Prostate gland (tissue), 2 donors: ENCODE measurements around the gene SYNCRIP. TPM values are rescaled to one million over a fixed set of nuclear protein-coding genes. Genes with fewer than 3 reads are reported as not detected.

Experiments used
- DNase-seq: peaks from one replicate; pipeline ENCODE4 v3.0.0-alpha.2; 2019; ENCODE audit warnings: low spot score
- H3K27ac ChIP-seq, 2 donors: fragments of 200-600 bp; sonication (generic); 2 replicates each; pipeline ENCODE4 v1.5.1; 2017 to 2019
- H3K27me3 ChIP-seq: fragments of 200-600 bp; sonication (generic); replicated peaks from 2 replicates; pipeline ENCODE4 v1.5.1; 2019; ENCODE audit not compliant: insufficient read depth
- H3K36me3 ChIP-seq, 2 donors: fragments of 200-600 bp; sonication (generic); 1 replicate in 1 of 2; 2 replicates in 1 of 2; pipeline versions ENCODE4 v1.5.1 to v1.8.1; 2017 to 2019
- H3K4me1 ChIP-seq: fragments of 200-600 bp; sonication (generic); replicated peaks from 2 replicates; pipeline ENCODE4 v1.5.1; 2019
- H3K4me3 ChIP-seq, 2 donors: fragments of 200-600 bp; sonication (generic); 2 replicates each; pipeline ENCODE4 v1.5.1; 2017 to 2019
- H3K9me3 ChIP-seq: fragments of 200-600 bp; sonication (generic); 2 replicates; pipeline ENCODE4 v1.5.1; 2017
- POLR2A ChIP-seq: fragments of 450-650 bp; IDR thresholded peaks from one replicate; pipeline ENCODE4 v1.6.1; 2016; ENCODE audit warnings: antibody characterized with exemption, mild to moderate bottlenecking
- POLR2AphosphoS5 ChIP-seq: sonication (generic); formaldehyde crosslinking; IDR thresholded peaks from one replicate; pipeline ENCODE4 v1.6.1; 2017; ENCODE audit warnings: antibody characterized with exemption
- WGBS: methylation state at CpG from one replicate; pipeline ENCODE4 v1.1.5; 2018; 5-methylcytosine and 5-hydroxymethylcytosine counted together
- intact Hi-C: fragments of 100-400 bp; cut with DNase I; formaldehyde crosslinking; loops from one replicate; pipeline ENCODE4 v1.14.2; 2022
- total RNA-seq, 2 donors: library from RNA; depleted of rRNA; stranded (reverse); fragments of >200 nt; gene quantifications; one replicate each; pipeline ENCODE4 v1.1.0, GENCODE V29; 2016
- TF ChIP-seq, protein P1 (sequence below), 4 experiments: fragments of 200-600 bp in 2 of 4; fragments of 450-650 bp in 2 of 4; sonication (generic) in 2 of 4; IDR thresholded peaks; 1 replicate in 3 of 4; 2 replicates in 1 of 4; pipeline ENCODE4 v1.5.1; 2016 to 2019; ENCODE audit warnings: antibody characterized with exemption in 4 of 4, mild to moderate bottlenecking in 2 of 4, moderate library complexity in 2 of 4

SYNCRIP gene
- total RNA-seq, 2 donors from 2014 or later: 46.1 to 49.7 TPM

DNA sequence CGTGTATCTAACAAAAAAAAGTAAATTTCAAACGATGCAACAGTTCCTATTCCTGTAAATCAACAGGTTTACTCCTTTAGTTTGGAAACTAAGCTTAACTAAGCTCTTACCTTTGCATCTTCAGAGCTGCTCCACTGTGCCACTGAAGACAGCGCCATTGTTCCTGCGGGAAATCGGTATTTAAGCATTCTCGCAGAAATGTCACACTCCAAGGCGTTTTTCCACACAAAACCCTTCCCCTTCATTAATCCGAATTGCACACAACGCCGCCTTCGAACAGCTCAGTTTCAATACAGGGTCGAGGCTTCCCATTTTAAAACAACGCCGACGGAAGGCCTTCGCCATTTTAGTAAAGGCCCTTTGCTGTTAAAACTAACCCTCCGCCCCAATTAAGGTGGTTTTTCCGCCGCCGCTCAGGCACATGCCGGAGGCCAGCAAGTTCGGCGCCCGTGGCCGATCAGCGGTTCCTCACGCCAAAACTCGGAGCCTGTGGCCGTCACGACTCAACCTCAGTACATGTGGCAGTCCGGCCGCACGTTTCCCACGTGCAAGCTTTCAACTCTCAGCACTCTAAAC, 35.4 kb upstream of the SYNCRIP start:
- DNase-seq: no peak
- Histone ChIP-seq H3K27ac (peak overlapping the region; percentile 86 to 87), H3K4me3 (peak overlapping the region; percentile 82 to 93), H3K9me3 (no peaks in the 10 kb centered on the region), H3K4me1 (no peaks in the 10 kb centered on the region), H3K27me3 (no peaks in the 10 kb centered on the region), H3K36me3 (no peaks in the 10 kb centered on the region)
- TF ChIP-seq POLR2A (no peak), POLR2AphosphoS5 (no peak)
- TF ChIP-seq, protein P1, sequence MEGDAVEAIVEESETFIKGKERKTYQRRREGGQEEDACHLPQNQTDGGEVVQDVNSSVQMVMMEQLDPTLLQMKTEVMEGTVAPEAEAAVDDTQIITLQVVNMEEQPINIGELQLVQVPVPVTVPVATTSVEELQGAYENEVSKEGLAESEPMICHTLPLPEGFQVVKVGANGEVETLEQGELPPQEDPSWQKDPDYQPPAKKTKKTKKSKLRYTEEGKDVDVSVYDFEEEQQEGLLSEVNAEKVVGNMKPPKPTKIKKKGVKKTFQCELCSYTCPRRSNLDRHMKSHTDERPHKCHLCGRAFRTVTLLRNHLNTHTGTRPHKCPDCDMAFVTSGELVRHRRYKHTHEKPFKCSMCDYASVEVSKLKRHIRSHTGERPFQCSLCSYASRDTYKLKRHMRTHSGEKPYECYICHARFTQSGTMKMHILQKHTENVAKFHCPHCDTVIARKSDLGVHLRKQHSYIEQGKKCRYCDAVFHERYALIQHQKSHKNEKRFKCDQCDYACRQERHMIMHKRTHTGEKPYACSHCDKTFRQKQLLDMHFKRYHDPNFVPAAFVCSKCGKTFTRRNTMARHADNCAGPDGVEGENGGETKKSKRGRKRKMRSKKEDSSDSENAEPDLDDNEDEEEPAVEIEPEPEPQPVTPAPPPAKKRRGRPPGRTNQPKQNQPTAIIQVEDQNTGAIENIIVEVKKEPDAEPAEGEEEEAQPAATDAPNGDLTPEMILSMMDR (IDR thresholded peaks at IDR 0.05): no peak
- intact Hi-C loops: loop anchor here (1.0 to 10.0 kb wide), 5 partner anchors 35 to 1907 kb away; partner anchors contain the start of genes NT5E and RARS2
- 0% methylated on average over 34 of the region's 34 CpGs for WGBS

DNA sequence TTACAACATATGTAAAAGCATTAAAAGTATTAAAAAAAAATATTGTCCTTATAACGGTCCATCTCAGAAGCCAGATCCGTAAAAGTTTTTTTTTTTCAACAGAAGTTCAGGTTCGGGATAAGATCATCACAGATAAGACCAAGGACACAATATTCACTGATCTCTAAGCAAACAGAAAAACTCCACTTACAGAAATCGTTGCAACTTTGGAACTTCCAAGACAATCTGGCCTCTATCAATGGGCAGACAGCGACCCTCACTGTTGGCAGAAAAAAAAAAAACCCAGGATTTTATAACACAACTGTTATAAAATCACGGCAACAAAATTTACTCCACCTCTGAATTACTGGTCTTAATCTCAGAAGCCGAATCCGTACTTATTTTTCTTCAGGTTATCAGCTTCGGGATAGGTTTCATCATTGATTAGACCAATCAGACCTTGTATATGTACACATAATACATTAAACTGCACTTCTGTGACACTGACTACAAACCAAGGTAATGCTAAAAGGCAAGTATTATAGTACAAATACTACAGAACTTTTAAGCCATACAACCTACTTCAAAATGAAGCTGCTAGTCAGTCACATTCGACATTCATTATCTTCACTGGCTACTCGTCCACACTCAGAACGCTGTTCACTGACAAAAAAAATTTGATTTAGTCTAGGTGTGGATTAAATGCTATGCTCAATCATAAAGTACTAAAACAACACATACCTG, 34.7 kb upstream of the SYNCRIP start:
- Histone ChIP-seq H3K36me3 (no peaks in the 10 kb centered on the region), H3K9me3 (no peaks in the 10 kb centered on the region), H3K4me3 (peak overlapping the region; percentile 82 to 93), H3K27me3 (no peaks in the 10 kb centered on the region), H3K4me1 (no peaks in the 10 kb centered on the region), H3K27ac (peak overlapping the region; percentile 86 to 87)
- TF ChIP-seq POLR2A: no peak
- TF ChIP-seq, protein P1 (IDR thresholded peaks at IDR 0.05): peak in 1 of 4 experiments; percentile 19
- DNase-seq: no peak
- under 1% methylated on average over 12 of the region's 12 CpGs for WGBS
- intact Hi-C loops: loop anchor here (10.0 kb wide), 3 partner anchors 187 to 1907 kb away; partner anchors contain the start of genes NT5E and RARS2

DNA sequence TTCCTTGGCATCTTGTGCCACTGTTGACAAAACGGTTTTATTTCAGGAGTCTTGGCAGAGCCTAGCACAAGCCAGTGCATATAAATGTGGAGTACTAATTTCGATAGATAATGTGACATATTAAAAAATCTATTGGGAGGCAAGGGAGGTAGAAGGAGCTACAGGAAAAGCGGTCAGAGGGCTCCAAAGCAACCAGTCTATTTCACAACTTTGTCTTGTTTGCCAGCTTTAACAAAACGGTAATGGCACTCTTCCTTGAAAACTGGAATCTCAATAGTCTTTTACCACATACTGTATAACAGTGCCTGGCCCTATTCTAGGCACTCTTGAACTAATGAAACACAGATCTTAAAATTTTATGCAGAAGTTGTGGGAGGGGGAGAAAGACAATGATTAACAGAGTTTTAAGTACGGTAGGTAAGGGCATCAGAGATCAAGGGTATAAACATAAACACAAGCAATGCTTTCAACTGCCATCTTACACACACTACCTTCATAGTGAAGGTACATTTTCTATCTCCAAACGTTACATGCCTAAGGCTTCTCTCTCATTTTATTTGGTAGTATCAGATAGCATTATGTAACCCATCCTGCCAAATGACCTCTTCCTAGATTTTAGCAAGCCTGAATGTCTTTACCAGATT, 33.5 kb upstream of the SYNCRIP start:
- WGBS: 6% methylated on average over 6 of the region's 6 CpGs
- intact Hi-C loops: loop anchor here (10.0 kb wide), 3 partner anchors 189 to 1909 kb away; partner anchors contain the start of genes NT5E and RARS2

DNA sequence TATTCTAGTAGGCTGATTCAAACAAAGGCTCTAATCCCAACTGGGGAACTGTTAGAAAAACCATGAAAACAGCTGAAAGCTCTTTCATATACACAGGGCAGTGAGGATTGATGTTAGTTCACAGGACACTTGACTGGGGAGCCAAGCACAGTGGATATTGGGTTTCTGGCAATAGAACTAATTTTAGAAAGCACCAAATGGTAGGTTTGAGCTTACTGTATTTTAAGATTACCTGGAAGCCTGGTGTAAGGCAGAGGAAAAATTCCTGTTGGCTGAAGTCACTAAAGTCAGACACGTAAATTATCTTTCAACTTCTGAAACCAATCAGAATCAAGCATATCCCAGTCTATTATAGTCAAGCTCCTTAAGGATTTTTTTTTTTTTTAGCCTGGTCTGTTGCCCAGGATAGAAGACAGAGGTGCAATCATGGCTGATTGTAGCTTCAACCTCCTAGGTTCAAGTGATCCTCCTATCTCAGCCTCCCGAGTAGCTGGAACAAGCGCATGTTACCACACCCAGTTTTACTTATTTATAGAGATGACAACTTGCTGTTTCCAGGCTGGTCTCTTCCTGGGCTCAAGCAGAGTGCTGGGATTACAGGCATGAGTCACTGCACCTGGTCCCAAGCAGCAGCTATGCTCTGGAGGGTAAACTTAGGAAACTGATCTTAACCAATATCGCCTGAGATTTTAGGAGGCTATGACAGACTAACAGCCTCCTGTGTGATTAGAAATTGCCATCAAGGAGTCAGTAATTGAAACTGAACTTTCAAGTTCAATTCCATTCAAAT, 32.5 kb upstream of the SYNCRIP start:
- Histone ChIP-seq H3K4me1 (no peaks in the 10 kb centered on the region), H3K9me3 (no peaks in the 10 kb centered on the region), H3K4me3 (no peak overlapping the region), H3K27ac (no peak overlapping the region), H3K27me3 (no peaks in the 10 kb centered on the region), H3K36me3 (no peaks in the 10 kb centered on the region)
- WGBS: 78% methylated on average over 4 of the region's 4 CpGs
- TF ChIP-seq, protein P1 (IDR thresholded peaks at IDR 0.05): no peak
- TF ChIP-seq POLR2AphosphoS5 (no peak), POLR2A (no peak)
- no peak for DNase-seq
- intact Hi-C loops: loop anchor here (10.0 kb wide), 3 partner anchors 190 to 1910 kb away; partner anchors contain the start of genes NT5E and RARS2

More for the DNA sequence above, 33.5 kb upstream of the SYNCRIP start:
- Histone ChIP-seq H3K36me3 (no peaks in the 10 kb centered on the region), H3K27ac (no peak overlapping the region), H3K4me1 (no peaks in the 10 kb centered on the region), H3K4me3 (peak overlapping the region; percentile 82 to 93), H3K27me3 (no peaks in the 10 kb centered on the region), H3K9me3 (no peaks in the 10 kb centered on the region)
- no peak for DNase-seq
- TF ChIP-seq POLR2A (no peak), POLR2AphosphoS5 (peak; percentile 12)
- TF ChIP-seq, protein P1 (IDR thresholded peaks at IDR 0.05): no peak
